ENCODE measurements around the gene CYB561D1. TPM values are rescaled to one million over a fixed set of nuclear protein-coding genes. Genes with fewer than 3 reads are reported as not detected.

The CYB561D1 gene
- total RNA-seq, 1 donor from 2014 or later: 7.8 TPM

DNA sequence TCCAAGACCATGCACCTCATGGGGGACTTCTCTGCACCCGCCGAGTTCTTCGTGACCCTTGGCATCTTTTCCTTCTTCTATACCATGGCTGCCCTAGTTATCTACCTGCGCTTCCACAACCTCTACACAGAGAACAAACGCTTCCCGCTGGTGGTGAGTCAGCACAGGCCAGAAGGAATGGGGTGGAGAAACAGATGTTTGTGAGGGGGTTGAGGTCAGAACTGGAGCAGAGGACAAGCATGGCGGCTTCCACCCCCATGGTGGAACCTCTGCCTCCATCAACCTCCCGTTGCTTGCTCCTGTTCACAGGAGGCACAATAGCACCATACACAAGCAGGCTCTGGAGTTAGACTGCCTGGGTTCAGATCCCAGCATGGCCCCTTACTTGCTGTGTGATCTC, 17.1 kb upstream of the CYB561D1 start:
- H3K4me3 Mint-ChIP-seq: no peak overlapping the region
- peaks cover 91% of the 10 kb centered on the region for H3K27me3 Mint-ChIP-seq (ENCODE audit: low read depth)
- no peaks in the 10 kb centered on the region for H3K9me3 Mint-ChIP-seq
- no peaks in the 10 kb centered on the region for H3K36me3 Mint-ChIP-seq (ENCODE audit: low read depth)
- H3K27ac Mint-ChIP-seq (ENCODE audit: unreplicated experiment): no peak overlapping the region
- no peak for TF ChIP-seq CTCF (conservative IDR thresholded peaks at IDR 0.05)
- no peaks in the 10 kb centered on the region for H3K4me1 Mint-ChIP-seq
- DNase-seq (ENCODE audit: low read depth, low spot score): no peak

DNA sequence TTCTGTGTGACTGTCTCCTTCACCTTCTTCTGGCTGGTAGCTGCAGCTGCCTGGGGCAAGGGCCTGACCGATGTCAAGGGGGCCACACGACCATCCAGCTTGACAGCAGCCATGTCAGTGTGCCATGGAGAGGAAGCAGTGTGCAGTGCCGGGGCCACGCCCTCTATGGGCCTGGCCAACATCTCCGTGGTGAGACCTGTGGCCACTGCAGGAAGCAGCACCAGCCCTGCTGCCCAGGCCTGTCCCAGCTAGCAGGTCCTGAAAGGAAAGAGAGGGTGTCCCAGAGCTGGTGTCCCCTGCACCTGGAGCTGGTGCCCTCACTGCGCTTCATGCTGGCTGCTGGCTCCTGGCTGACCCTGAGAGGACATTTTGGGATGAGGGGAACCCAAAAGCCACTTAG, 16.1 kb upstream of the CYB561D1 start:
- no peak overlapping the region for H3K27ac Mint-ChIP-seq (ENCODE audit: unreplicated experiment)
- peaks cover 2% of the 10 kb centered on the region for H3K4me1 Mint-ChIP-seq
- no peak overlapping the region for H3K4me3 Mint-ChIP-seq
- H3K36me3 Mint-ChIP-seq (ENCODE audit: low read depth): no peaks in the 10 kb centered on the region
- no peaks in the 10 kb centered on the region for H3K9me3 Mint-ChIP-seq
- no peak for TF ChIP-seq CTCF (conservative IDR thresholded peaks at IDR 0.05)
- no peak for DNase-seq (ENCODE audit: low read depth, low spot score)
- H3K27me3 Mint-ChIP-seq (ENCODE audit: low read depth): peaks cover 90% of the 10 kb centered on the region

DNA sequence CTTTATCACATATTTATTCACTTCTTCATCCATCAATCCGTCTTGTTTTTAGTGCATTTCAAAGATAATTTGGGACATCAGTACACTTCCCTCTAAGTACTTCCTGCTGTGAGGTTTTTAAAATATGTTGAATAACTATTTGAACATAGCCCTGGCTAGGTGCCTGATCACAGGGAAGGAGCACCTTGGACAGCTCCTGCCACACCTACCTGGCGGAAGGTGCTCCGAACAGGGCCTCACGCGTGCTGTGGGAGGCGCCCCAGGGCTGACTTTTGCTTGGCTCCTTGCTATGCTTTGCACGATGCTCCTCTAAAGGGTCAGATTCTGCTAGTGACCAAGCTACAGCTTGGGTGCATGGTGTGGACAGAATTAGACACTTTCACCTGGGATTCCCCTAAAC, 15.1 kb upstream of the CYB561D1 start:
- Mint-ChIP-seq H3K4me1 (peaks cover 10% of the 10 kb centered on the region), H3K36me3 (ENCODE audit: low read depth) (no peaks in the 10 kb centered on the region), H3K4me3 (no peak overlapping the region), H3K27me3 (ENCODE audit: low read depth) (peaks cover 86% of the 10 kb centered on the region), H3K9me3 (no peaks in the 10 kb centered on the region), H3K27ac (ENCODE audit: unreplicated experiment) (no peak overlapping the region)
- DNase-seq (ENCODE audit: low read depth, low spot score): no peak
- TF ChIP-seq CTCF (conservative IDR thresholded peaks at IDR 0.05): no peak

DNA sequence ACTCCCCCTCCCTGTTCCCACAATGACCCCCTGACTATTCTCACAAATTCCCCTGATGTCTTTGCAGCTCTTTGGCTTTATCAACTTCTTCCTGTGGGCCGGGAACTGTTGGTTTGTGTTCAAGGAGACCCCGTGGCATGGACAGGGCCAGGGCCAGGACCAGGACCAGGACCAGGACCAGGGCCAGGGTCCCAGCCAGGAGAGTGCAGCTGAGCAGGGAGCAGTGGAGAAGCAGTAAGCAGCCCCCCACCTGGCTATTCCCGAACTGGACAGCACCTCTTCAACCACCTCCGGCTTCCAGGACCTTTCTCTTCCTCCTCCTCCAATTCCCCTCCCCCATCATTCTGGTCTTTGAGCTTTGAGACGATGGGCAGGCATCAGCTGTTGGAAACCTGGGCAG, 14.6 kb upstream of the CYB561D1 start:
- Mint-ChIP-seq H3K27ac (ENCODE audit: unreplicated experiment) (no peak overlapping the region), H3K36me3 (ENCODE audit: low read depth) (no peaks in the 10 kb centered on the region), H3K9me3 (no peaks in the 10 kb centered on the region), H3K27me3 (ENCODE audit: low read depth) (peaks cover 81% of the 10 kb centered on the region), H3K4me3 (no peak overlapping the region), H3K4me1 (peaks cover 13% of the 10 kb centered on the region)
- no peak for DNase-seq (ENCODE audit: low read depth, low spot score)
- no peak for TF ChIP-seq CTCF (conservative IDR thresholded peaks at IDR 0.05)

DNA sequence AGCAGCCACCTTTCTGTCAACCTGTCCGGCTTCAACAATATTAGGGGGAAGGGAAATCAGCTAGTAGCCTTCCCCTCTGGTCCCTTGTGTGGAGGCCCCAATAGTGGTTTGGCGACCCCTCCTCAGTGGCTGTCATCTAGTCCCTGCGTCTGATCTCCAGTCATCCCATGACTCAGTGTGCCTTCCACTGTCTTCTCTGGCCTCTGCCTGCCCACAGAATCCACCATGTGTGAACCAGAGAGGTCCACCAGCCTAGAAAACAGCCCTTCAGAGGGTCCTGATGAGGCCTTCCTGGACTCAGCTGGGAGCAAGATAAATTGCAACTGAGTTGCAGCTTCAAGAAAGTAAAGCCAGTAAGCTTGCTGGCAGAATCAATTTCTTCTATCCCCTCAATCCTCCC, 14.0 kb upstream of the CYB561D1 start:
- no peak for TF ChIP-seq CTCF (conservative IDR thresholded peaks at IDR 0.05)
- no peaks in the 10 kb centered on the region for H3K36me3 Mint-ChIP-seq (ENCODE audit: low read depth)
- peaks cover 75% of the 10 kb centered on the region for H3K27me3 Mint-ChIP-seq (ENCODE audit: low read depth)
- no peaks in the 10 kb centered on the region for H3K9me3 Mint-ChIP-seq
- H3K27ac Mint-ChIP-seq (ENCODE audit: unreplicated experiment): no peak overlapping the region
- H3K4me1 Mint-ChIP-seq: peaks cover 17% of the 10 kb centered on the region
- no peak overlapping the region for H3K4me3 Mint-ChIP-seq
- DNase-seq (ENCODE audit: low read depth, low spot score): no peak

- no peak overlapping the region for H3K27ac Mint-ChIP-seq (ENCODE audit: unreplicated experiment)
- H3K27me3 Mint-ChIP-seq (ENCODE audit: low read depth): peaks cover 58% of the 10 kb centered on the region
- no peak for DNase-seq (ENCODE audit: low read depth, low spot score)
- H3K9me3 Mint-ChIP-seq: no peaks in the 10 kb centered on the region
- H3K4me3 Mint-ChIP-seq: peak overlapping the region; percentile 97
- TF ChIP-seq CTCF (conservative IDR thresholded peaks at IDR 0.05): no peak
- H3K4me1 Mint-ChIP-seq: peaks cover 24% of the 10 kb centered on the region
- peaks cover 4% of the 10 kb centered on the region for H3K36me3 Mint-ChIP-seq (ENCODE audit: low read depth)
Measured at GRCh38 chr1:109481646-109482045, 12.2 kb upstream of the CYB561D1 start.

All from neural crest cell (in vitro differentiated cells).